Non-pigmented ciliary epithelial cell (primary cell): ENCODE data around the gene KCNH1.

Experiments used
- DNase-seq: peaks from one replicate; pipeline ENCODE4 v3.0.0-alpha.2; 2010; ENCODE audit warnings: low read depth

Gene KCNH1

GRCh38 chr1:210857705-210858104 is 276.2 kb downstream of the KCNH1 start:
- DNase-seq = no peak

GRCh38 chr1:210857146-210857663 is 276.7 kb downstream of the KCNH1 start:
- no peak for DNase-seq

DNA sequence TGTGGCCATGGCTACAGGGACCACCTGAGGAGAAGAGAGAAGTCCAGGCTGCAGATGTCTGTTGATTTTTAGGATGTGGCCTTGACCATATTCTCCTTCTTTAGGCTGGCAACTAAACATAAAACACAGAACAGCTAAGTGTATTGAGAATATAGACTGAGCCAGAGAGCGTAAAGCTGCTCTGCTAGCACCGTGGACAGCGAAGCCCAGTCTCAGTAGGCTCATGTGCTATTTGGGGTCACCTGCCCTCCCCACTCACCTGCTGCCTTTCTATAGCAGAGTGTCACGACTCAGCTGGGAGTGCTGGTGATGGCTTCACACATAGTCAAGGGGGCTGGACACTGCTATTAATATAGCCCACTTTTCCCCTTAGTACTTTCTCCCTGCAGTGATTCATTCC is 278.5 kb downstream of the KCNH1 start:
- no peak for DNase-seq

DNA sequence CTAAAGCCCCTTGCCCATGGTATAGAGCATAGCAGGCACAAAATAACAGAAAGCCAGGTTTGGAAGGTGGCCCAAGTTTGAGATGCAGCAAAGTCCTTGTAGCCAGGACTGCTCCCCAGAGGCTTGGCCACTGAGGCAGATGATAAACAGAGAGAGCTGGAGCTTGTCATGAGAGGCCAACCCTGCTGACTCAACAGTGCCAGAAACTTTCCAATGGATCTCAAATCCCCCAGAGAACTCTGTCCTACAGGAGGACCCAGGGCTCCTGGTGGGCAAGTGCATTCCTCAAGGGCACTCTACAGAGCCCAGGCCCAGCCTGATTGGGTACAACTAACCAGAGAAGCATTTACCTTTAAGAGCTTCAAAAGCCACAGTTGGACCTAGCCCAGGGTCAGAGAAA is 280.7 kb downstream of the KCNH1 start:
- DNase-seq = no peak

DNA sequence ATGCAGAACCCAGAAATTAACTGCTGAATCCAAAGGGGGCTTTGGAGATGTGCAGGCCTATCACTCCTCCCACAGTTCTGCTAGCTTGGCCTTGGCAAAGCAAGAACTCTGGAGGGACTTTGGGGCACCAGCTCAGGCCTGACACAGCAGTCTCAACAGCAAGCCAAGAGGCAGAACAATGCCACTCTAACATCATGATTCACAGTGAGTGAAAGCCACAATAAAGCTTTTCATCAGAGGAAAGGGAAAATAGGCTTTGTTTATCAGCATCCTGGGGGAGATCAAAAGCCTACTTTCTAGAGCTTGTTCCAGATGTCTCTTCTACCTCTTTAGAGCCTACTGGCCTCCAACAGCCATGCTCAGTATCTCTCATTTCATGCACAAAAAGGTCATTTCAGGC is 283.4 kb downstream of the KCNH1 start:
- DNase-seq = no peak

DNA sequence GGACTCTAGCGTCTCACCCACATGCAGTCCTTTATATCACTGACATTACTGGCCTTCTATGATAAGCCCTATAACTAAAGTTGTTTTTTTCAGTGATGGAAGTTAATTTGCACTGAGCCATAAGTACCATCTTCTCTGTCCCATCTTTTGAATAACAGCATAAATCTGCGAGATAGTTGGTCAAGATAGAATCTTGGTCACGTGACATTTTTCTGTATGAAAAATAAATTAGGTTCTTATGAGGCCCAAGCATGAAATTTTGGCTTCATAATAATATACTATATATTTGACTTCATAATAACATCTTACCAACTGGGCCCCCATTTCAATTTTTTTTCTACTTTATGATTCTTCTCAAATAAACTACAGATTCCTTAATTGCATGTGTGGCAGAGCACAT is 285.5 kb downstream of the KCNH1 start:
- no peak for DNase-seq

GRCh38 chr1:210841926-210842625 is 291.9 kb downstream of the KCNH1 start:
- no peak for DNase-seq

DNA sequence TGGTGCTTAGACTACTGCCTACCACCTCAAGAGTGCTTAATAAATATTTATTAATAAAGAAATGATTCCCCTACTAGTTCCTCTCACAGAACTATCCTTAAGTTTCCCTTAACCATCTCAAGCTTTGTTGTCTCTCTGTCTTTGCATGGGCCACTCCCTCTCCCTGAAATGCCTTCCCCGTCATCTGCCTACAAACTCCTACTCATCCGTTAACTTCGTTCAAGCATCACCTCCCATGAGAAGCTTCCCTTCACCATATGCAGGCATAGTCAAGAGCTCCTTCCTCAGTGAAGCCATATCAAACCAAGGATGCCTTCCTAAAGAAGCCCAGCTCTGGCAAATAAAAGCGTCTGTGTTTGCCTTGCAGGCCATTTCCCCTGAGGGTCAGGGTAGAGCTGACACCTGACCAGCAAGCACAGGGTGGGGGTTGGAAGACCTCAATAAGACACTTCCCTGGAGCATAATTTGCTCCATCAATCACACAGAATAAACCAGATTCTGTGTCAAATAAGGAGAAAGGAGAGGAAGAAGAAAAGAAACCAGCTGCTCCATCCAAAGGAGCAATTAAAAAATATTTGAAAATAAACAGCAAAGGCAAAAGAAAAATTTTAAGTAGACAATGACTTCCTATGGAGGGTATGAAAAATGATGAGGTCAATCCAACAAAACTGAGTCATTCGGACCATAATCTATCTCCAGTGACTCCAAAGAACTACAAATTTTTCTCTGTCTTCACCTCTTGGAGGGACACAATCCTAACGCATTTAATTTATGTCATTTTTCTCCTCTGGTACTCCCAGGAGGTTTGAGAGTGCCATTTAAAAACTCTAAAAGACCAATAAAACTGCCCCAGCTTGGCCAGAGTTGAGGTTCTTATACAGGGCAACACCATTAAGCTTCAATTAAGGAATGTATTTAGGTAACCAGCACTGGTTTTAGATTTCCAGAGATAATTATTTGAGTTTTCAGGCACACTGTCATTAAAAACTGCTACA is 303.6 kb downstream of the KCNH1 start:
- no peak for DNase-seq

GRCh38 chr1:210828996-210829596 is 304.9 kb downstream of the KCNH1 start:
- no peak for DNase-seq

- no peak for DNase-seq
Measured at GRCh38 chr1:210827481-210827880, 306.5 kb downstream of the KCNH1 start.

GRCh38 chr1:210826686-210827085 is 307.3 kb downstream of the KCNH1 start:
- DNase-seq = no peak

DNA sequence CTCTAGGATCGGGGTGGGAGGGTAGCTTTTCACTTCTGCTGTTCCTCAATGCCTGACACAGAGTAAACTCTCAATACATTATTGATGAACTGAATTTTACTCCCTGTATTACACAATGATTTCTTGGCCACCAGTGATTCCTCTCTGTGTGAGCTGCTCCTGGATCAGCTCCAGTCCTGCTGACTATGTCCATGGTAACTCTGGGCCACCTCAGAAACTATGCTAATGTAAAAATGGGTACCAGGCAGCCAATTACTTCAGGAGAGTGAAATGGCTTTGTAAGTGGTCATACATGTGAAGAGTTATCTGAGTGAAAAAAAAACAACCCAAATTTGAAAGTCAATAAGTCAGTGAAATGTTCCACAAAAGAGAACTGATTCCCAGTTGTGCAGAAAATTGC is 311.0 kb downstream of the KCNH1 start:
- no peak for DNase-seq

DNA sequence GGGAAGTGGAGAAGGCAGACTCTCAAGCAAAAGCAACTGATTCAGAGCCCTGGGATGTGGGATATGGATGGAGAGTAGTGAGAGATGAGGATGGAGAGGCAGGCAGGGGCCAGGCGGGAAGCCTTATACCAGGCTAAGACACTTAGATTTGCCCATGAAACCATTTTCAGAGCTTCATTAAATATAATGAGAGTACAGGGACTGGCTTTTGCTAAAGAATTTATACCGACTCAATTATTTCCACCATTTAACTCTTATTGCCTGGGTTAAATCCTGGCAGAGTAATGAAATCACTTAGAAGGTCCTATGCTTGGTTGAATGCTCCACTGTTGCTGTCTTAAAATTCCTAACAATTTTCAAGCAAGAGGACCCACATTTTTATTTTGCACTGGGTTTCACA is 311.7 kb downstream of the KCNH1 start:
- DNase-seq = no peak

DNA sequence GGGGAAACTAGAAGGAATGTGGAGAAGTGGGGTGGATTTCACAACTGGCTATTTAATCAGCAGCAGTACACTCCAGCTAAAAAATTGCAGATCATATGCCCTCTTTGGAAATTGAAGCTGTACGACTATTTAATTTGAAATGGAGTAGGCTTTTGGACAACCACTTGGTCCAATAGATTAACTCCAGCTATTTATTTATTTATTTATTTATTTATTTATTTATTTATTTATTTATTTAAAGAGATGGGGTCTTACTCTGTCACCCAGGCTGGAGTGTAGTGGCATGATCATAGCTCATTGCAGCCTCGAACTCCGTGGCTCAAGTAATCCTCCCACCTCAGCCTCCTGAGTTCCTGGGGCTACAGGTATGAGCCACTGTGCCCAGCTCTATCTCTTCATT is 312.3 kb downstream of the KCNH1 start:
- no peak for DNase-seq

- no peak for DNase-seq
Measured at GRCh38 chr1:210819266-210819665, 314.7 kb downstream of the KCNH1 start.

- no peak for DNase-seq
Measured at GRCh38 chr1:210817385-210818275, 316.3 kb downstream of the KCNH1 start.

DNA sequence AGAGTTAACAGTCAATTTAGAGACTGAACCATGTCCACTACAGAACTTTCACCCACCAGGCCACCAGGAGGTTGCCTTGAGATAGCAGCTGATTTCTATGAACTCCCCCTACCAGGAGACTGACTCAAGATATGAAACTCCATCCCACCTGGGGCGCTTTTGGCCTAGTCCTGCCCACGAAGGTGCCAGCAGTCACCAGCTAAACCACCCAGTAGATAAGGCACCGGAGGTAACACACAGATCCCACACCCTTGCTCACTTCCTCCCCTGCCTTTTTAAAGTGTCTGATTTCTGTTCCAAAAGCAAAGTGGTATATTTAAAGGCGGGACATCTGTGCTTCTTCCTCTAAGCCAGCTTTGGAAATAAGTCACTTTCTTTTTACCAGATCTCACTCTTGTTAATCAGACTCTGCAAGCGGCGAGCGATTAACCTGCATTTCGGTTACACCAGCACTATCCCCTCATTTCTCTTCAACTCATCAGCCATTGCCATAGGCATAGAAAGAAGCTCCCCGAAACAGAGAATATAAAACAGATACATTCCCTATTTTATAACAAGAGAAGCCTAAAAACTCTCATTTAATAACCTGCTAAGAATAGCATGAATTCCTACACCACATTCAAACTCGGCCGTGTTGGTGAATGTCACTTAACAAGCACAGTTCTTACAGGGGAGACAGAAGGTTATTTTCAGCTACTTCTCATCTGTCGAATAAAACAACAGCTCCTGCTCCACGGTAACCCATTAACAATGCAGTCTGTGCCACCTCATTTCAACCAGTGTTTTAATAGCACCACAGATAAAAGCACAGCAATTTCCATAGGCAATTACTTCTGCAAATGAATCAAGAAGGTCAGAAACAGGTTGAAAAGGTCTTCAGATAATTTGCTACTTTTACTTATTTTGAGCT is 318.1 kb downstream of the KCNH1 start:
- no peak for DNase-seq

- no peak for DNase-seq
Measured at GRCh38 chr1:210814382-210815123, 319.4 kb downstream of the KCNH1 start.

DNA sequence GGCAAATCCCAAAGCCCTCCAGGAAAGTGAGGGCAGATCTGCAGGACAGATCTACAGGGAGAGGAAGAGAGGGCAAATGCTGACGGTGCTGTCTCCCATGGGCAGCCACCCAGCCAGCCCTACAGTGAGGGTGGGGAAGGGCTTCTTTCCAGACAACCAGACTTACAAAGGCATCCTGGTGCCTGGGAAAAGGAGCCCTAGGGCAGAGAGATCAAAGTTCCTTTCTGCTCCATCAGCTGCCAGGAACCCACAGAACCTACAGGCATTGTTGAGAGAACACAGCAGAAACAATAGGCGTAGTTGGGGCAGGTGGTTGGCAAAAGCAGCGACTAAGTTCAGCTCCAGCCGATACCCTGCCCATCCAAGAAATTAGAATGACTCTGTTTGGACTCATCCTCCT is 332.4 kb downstream of the KCNH1 start:
- DNase-seq = no peak

- DNase-seq = no peak
Measured at GRCh38 chr1:210800756-210801155, 333.2 kb downstream of the KCNH1 start.
